ENCODE results near the gene IL10RA.

The IL10RA gene

GRCh38 chr11:117997406-117997805, 11.2 kb downstream of the IL10RA start:
- TF ChIP-seq CTCF (IDR thresholded peaks at IDR 0.05; ENCODE audit: unreplicated experiment in 3 of 3): no peak
- H3K4me1 Mint-ChIP-seq: peaks cover 10% of the 10 kb centered on the region
- no peak overlapping the region for H3K27ac Mint-ChIP-seq
- H3K36me3 Mint-ChIP-seq (ENCODE audit: low read depth): no peaks in the 10 kb centered on the region
- H3K27me3 Mint-ChIP-seq (ENCODE audit: low read depth): peaks cover 3% of the 10 kb centered on the region
- H3K9me3 Mint-ChIP-seq: no peaks in the 10 kb centered on the region
- H3K4me3 Mint-ChIP-seq: no peak overlapping the region

- Mint-ChIP-seq H3K4me1 (peaks cover 16% of the 10 kb centered on the region), H3K9me3 (no peaks in the 10 kb centered on the region), H3K4me3 (no peak overlapping the region), H3K27ac (no peak overlapping the region), H3K36me3 (ENCODE audit: low read depth) (no peaks in the 10 kb centered on the region), H3K27me3 (ENCODE audit: low read depth) (peaks cover 3% of the 10 kb centered on the region)
- TF ChIP-seq CTCF (IDR thresholded peaks at IDR 0.05; ENCODE audit: unreplicated experiment in 3 of 3): no peak
Observed at GRCh38 chr11:117997823-117998579, 11.8 kb downstream of the IL10RA start.

DNA sequence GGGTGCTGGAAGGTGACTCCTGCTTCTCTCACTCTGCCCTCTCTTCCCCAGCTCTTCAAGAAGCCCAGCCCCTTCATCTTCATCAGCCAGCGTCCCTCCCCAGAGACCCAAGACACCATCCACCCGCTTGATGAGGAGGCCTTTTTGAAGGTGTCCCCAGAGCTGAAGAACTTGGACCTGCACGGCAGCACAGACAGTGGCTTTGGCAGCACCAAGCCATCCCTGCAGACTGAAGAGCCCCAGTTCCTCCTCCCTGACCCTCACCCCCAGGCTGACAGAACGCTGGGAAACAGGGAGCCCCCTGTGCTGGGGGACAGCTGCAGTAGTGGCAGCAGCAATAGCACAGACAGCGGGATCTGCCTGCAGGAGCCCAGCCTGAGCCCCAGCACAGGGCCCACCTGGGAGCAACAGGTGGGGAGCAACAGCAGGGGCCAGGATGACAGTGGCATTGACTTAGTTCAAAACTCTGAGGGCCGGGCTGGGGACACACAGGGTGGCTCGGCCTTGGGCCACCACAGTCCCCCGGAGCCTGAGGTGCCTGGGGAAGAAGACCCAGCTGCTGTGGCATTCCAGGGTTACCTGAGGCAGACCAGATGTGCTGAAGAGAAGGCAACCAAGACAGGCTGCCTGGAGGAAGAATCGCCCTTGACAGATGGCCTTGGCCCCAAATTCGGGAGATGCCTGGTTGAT, 12.6 kb downstream of the IL10RA start:
- H3K4me1 Mint-ChIP-seq: peaks cover 16% of the 10 kb centered on the region
- TF ChIP-seq CTCF (IDR thresholded peaks at IDR 0.05; ENCODE audit: unreplicated experiment in 3 of 3): no peak
- no peak overlapping the region for H3K27ac Mint-ChIP-seq
- H3K4me3 Mint-ChIP-seq: no peak overlapping the region
- no peaks in the 10 kb centered on the region for H3K36me3 Mint-ChIP-seq (ENCODE audit: low read depth)
- H3K27me3 Mint-ChIP-seq (ENCODE audit: low read depth): peaks cover 3% of the 10 kb centered on the region
- H3K9me3 Mint-ChIP-seq: no peaks in the 10 kb centered on the region

DNA sequence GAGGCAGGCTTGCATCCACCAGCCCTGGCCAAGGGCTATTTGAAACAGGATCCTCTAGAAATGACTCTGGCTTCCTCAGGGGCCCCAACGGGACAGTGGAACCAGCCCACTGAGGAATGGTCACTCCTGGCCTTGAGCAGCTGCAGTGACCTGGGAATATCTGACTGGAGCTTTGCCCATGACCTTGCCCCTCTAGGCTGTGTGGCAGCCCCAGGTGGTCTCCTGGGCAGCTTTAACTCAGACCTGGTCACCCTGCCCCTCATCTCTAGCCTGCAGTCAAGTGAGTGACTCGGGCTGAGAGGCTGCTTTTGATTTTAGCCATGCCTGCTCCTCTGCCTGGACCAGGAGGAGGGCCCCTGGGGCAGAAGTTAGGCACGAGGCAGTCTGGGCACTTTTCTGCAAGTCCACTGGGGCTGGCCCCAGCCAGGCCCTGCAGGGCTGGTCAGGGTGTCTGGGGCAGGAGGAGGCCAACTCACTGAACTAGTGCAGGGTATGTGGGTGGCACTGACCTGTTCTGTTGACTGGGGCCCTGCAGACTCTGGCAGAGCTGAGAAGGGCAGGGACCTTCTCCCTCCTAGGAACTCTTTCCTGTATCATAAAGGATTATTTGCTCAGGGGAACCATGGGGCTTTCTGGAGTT, 13.3 kb downstream of the IL10RA start:
- peak overlapping the region in 1 of 3 experiments; percentile 63 for H3K27ac Mint-ChIP-seq
- H3K27me3 Mint-ChIP-seq (ENCODE audit: low read depth): peaks cover 3% of the 10 kb centered on the region
- no peaks in the 10 kb centered on the region for H3K36me3 Mint-ChIP-seq (ENCODE audit: low read depth)
- H3K4me1 Mint-ChIP-seq: peaks cover 16% of the 10 kb centered on the region
- H3K4me3 Mint-ChIP-seq: no peak overlapping the region
- H3K9me3 Mint-ChIP-seq: no peaks in the 10 kb centered on the region
- TF ChIP-seq CTCF (IDR thresholded peaks at IDR 0.05; ENCODE audit: unreplicated experiment in 3 of 3): no peak

DNA sequence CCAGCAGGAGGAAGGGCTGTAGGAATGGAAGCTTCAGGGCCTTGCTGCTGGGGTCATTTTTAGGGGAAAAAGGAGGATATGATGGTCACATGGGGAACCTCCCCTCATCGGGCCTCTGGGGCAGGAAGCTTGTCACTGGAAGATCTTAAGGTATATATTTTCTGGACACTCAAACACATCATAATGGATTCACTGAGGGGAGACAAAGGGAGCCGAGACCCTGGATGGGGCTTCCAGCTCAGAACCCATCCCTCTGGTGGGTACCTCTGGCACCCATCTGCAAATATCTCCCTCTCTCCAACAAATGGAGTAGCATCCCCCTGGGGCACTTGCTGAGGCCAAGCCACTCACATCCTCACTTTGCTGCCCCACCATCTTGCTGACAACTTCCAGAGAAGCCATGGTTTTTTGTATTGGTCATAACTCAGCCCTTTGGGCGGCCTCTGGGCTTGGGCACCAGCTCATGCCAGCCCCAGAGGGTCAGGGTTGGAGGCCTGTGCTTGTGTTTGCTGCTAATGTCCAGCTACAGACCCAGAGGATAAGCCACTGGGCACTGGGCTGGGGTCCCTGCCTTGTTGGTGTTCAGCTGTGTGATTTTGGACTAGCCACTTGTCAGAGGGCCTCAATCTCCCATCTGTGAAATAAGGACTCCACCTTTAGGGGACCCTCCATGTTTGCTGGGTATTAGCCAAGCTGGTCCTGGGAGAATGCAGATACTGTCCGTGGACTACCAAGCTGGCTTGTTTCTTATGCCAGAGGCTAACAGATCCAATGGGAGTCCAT, 14.1 kb downstream of the IL10RA start:
- Mint-ChIP-seq H3K4me1 (peaks cover 16% of the 10 kb centered on the region), H3K4me3 (no peak overlapping the region), H3K27me3 (ENCODE audit: low read depth) (peaks cover 3% of the 10 kb centered on the region), H3K9me3 (no peaks in the 10 kb centered on the region), H3K36me3 (ENCODE audit: low read depth) (no peaks in the 10 kb centered on the region), H3K27ac (peak overlapping the region in 1 of 3 experiments; percentile 63)
- TF ChIP-seq CTCF (IDR thresholded peaks at IDR 0.05; ENCODE audit: unreplicated experiment in 3 of 3): no peak
